ENCODE data around the gene SLC6A7.

SLC6A7 gene

DNA sequence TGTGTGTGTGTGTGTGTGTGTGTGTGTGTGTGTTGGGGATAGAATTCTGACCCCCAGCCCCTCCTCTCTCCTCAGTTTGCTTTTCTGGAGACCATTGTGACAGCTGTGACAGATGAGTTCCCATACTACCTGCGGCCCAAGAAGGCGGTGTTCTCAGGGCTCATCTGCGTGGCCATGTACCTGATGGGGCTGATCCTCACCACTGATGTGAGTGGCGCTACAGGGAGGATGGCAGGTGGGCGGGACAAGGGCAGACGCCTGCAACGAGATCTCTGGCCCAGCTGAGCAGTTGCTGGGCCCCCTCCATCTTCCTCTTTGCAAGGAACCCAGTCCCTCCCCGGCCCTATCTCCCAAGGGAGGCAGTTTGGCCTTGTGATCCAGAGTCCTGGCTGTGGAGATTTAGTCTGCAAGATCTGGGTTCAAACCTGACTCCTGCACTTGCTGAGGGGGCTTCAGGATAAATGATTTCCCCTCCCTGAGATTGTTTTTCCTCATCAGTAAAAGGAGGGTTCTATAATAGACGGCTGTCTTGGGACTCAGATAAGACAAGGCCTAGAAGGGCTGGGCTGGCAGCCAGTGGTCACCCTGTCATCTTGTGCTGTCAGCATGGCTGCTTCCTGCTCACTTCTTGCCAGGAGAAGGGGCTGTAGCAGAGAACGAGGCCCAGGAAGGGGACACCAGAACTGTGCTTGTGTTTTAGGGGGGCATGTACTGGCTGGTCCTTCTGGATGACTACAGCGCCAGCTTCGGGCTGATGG lies 14.1 kb downstream of the SLC6A7 start:
- TF ChIP-seq, protein P1, sequence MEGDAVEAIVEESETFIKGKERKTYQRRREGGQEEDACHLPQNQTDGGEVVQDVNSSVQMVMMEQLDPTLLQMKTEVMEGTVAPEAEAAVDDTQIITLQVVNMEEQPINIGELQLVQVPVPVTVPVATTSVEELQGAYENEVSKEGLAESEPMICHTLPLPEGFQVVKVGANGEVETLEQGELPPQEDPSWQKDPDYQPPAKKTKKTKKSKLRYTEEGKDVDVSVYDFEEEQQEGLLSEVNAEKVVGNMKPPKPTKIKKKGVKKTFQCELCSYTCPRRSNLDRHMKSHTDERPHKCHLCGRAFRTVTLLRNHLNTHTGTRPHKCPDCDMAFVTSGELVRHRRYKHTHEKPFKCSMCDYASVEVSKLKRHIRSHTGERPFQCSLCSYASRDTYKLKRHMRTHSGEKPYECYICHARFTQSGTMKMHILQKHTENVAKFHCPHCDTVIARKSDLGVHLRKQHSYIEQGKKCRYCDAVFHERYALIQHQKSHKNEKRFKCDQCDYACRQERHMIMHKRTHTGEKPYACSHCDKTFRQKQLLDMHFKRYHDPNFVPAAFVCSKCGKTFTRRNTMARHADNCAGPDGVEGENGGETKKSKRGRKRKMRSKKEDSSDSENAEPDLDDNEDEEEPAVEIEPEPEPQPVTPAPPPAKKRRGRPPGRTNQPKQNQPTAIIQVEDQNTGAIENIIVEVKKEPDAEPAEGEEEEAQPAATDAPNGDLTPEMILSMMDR (conservative IDR thresholded peaks at IDR 0.05; ENCODE audit: low read length): no peak
- DNase-seq (ENCODE audit: low read depth): no peak
- H3K4me3 ChIP-seq (ENCODE audit: low read length): no peak overlapping the region

DNA sequence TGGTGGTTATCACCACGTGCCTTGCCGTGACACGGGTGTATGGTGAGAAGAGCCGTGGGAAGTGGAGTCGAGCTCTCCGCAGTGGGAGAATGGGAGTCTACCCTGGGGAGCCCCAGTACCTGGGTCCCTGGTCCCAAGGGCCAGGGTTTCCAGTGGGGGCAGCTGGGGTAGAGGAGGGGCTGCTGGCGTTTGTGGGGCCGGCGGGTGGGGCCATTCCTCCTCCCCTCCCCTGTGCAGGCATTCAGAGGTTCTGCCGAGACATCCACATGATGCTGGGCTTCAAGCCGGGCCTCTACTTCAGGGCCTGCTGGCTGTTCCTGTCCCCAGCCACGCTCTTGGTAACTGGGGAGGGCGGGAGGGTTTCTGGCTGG lies 14.7 kb downstream of the SLC6A7 start:
- no peak overlapping the region for H3K4me3 ChIP-seq (ENCODE audit: low read length)
- TF ChIP-seq, protein P1 (conservative IDR thresholded peaks at IDR 0.05; ENCODE audit: low read length): no peak

DNA sequence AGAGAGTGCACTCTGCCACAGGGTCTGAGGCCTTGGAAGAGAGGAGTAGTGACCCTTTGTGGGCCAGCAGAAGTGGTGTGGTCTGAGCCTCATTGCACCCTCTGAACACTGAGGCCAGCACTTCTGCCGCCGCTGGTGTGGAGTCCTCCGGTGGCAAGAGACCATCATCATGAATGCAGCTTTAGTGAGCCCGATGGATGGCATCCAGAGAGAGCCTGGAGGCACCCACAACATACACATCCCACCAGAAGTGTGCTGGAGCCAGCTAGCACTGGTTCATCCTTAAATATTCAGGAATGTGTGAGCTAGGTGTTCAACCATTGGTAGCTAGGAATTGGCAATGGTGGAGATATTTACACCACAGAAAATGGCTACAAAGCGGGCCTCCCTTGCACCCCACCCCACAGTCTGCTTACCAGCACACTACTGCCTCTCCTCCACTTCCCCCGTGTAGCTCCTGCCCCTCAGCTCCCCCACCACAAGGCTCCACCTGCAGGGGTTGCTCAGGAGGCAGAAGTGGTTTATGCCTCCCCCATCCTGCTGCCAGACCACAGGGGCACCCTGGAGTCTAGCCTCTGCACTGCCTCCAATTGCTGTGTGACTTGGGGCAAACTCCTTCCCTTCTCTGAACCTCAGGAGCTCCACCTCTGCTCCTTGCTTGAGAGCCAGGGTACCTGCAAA lies 16.4 kb downstream of the SLC6A7 start:
- TF ChIP-seq, protein P1 (conservative IDR thresholded peaks at IDR 0.05; ENCODE audit: low read length): no peak
- no peak for DNase-seq (ENCODE audit: low read depth)
- no peak overlapping the region for H3K4me3 ChIP-seq (ENCODE audit: low read length)

More for the DNA sequence above, 14.7 kb downstream of the SLC6A7 start:
- no peak for DNase-seq (ENCODE audit: low read depth)

DNA sequence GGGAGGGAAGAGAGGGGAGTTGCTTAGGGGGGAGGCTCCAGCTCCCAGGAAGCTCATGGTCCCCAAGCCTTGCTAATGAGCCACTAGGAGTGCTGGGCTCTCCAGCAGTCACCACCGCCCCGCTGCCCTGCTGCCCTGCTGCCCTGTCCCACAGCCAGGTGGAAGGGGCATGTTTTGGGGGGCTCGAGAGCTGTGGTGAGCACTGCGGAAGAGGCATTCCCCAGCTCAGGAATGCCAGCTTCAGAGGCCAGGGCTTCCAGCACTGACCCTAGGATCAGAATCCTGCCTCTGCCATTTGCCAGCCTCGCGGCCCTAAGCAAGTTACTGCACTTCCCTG lies 16.9 kb downstream of the SLC6A7 start:
- no peak overlapping the region for H3K4me3 ChIP-seq (ENCODE audit: low read length)
- DNase-seq (ENCODE audit: low read depth): no peak
- TF ChIP-seq, protein P1 (conservative IDR thresholded peaks at IDR 0.05; ENCODE audit: low read length): no peak

DNA sequence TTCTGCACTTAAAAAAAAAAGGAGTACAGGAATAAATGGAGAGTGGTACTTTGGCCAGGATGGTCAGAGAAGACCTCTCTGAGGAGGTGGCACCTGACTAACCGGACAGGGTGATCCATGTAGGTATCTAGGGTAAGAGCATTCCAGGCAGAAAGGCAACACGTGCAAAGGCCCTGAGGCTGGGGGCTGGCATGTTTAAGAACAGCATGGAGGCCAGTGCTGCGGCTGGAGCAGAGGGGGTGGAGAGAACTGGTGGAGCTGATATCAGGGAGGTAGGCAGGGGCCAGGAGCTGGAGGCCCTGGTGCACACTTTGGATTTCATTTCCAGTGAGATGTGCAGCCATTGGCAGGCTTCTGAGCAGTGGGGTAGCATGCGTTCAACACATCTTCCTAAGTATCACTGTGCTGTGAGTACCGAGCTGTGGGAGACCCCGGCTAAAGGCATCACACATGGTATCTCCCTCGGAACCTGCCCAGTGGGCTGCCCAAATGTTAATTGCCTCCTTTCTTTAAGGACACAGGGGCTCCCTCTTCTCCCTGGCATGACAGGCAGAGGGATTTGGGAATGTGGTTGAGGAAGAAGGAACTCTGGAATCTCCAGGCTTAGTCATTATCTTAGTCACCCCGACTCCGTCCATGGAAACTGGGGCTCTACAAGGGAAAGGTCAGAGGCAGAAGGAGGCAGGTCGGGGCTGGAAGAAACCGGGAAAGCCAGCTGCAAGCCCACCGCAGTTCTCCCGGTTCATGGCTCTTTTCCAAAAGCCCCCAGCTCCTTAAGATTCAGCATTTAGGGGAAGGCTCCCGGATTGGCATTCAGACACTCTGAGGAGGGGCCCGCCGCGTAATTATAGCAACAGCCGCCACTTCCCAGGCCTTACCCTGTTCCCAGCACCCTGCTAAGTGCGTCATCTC lies 18.6 kb downstream of the SLC6A7 start:
- TF ChIP-seq, protein P1 (conservative IDR thresholded peaks at IDR 0.05; ENCODE audit: low read length): no peak
- H3K4me3 ChIP-seq (ENCODE audit: low read length): no peak overlapping the region
- peak; percentile 52 for DNase-seq (ENCODE audit: low read depth)

DNA sequence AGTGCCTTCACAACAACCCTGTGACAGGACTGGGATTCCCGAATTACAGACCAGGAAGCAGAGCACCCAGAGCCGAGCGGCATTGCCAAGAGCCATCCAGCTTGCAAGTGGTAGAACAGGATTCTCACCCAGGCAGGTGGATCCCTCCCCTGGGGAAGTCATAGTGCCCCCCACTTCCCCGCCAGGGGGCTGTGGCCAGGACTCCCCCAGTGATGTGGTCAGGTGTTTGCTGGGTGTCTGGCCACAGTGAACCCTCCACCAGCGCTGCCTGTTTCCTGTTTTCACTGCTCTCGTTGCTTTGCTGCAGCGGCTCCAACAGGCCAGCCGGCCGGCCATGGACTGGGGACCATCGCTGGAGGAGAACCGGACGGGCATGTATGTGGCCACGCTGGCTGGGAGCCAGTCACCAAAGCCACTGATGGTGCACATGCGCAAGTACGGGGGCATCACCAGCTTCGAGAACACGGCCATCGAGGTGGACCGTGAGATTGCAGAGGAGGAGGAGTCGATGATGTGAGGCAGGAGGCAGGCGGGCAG lies 19.3 kb downstream of the SLC6A7 start:
- no peak overlapping the region for H3K4me3 ChIP-seq (ENCODE audit: low read length)
- TF ChIP-seq, protein P1 (conservative IDR thresholded peaks at IDR 0.05; ENCODE audit: low read length): no peak

More for the DNA sequence above, 19.3 kb downstream of the SLC6A7 start:
- peak; percentile 52 for DNase-seq (ENCODE audit: low read depth)
